Smooth muscle cell (in vitro differentiated cells): Measurements from ENCODE around the gene ZNF672. TPM values are rescaled to one million over a fixed set of nuclear protein-coding genes. Genes with fewer than 3 reads are reported as not detected.
"Not testable (repeated sequence)": the region's sequence is repeated elsewhere in the genome, so short reads cannot be mapped to it uniquely, and the experiment has no call there.

ENCODE experiments used
- DNase-seq: peaks from one replicate; lab custom pipeline; 2025; ENCODE audit not compliant: unreplicated experiment; lab: John Stamatoyannopoulos, UW
- H2AFZ ChIP-seq: fragments of 200-600 bp; sonication (generic); 2 replicates; pipeline ENCODE4 v1.6.0; 2016; ENCODE audit warnings: antibody characterized with exemption, low read depth, mild to moderate bottlenecking
- H3F3A ChIP-seq: fragments of 200-600 bp; sonication (generic); 2 replicates; pipeline ENCODE4 v1.6.0; 2017; ENCODE audit warnings: antibody characterized with exemption, low read depth
- H3K27ac ChIP-seq: fragments of 200-600 bp; sonication (generic); 2 replicates; pipeline ENCODE4 v1.5.1; 2016; ENCODE audit warnings: low read depth, mild to moderate bottlenecking
- H3K27me3 ChIP-seq: fragments of 200-600 bp; sonication (generic); 2 replicates; pipeline ENCODE4 v1.6.1; 2016; ENCODE audit warnings: low read depth, mild to moderate bottlenecking
- H3K36me3 ChIP-seq: fragments of 200-600 bp; sonication (generic); 2 replicates; pipeline ENCODE4 v1.5.1; 2016; ENCODE audit warnings: low read depth
- H3K4me1 ChIP-seq: fragments of 200-600 bp; sonication (generic); 2 replicates; pipeline ENCODE4 v1.5.1; 2016; ENCODE audit warnings: low read depth
- H3K4me2 ChIP-seq: fragments of 200-600 bp; sonication (generic); 2 replicates; pipeline ENCODE4 v1.6.0; 2016; ENCODE audit warnings: mild to moderate bottlenecking
- H3K4me3 ChIP-seq: fragments of 200-600 bp; sonication (generic); 2 replicates; pipeline ENCODE4 v1.5.1; 2016; ENCODE audit warnings: mild to moderate bottlenecking
- H3K79me2 ChIP-seq: fragments of 200-600 bp; sonication (generic); 2 replicates; pipeline ENCODE4 v1.6.0; 2016; ENCODE audit warnings: low read depth, mild to moderate bottlenecking
- H3K9ac ChIP-seq: fragments of 200-600 bp; sonication (generic); 2 replicates; pipeline ENCODE4 v1.6.0; 2016; ENCODE audit warnings: low read depth
- H3K9me3 ChIP-seq: fragments of 200-600 bp; sonication (generic); replicated peaks from 2 replicates; pipeline ENCODE4 v1.5.1; 2016; ENCODE audit warnings: low read depth
- H4K20me1 ChIP-seq: fragments of 200-600 bp; sonication (generic); 2 replicates; pipeline ENCODE4 v1.6.0; 2016; ENCODE audit warnings: low read depth
- CTCF ChIP-seq: fragments of 200-600 bp; sonication (generic); IDR thresholded peaks from 2 replicates; pipeline ENCODE4 v1.5.1; 2017; ENCODE audit warnings: borderline replicate concordance, mild to moderate bottlenecking, antibody characterized with exemption; ENCODE audit not compliant: insufficient read depth, poor library complexity, severe bottlenecking
- WGBS: methylation state at CpG from one replicate; pipeline ENCODE4 v1.1.7; 2016; ENCODE audit warnings: low lambda C conversion rate; 5-methylcytosine and 5-hydroxymethylcytosine counted together
- polyA plus RNA-seq: library from polyadenylated mRNA; unstranded; fragments of >200 nt; fragmentation: Nextera tagmentation; extraction: Ambion mirVana; gene quantifications from 2 replicates; pipeline ENCODE4 v1.2.1, GENCODE V29; 2016
- total RNA-seq: library from RNA; depleted of rRNA; stranded (reverse); fragments of >200 nt; gene quantifications from 2 replicates; pipeline ENCODE4 v1.2.3, GENCODE V29; 2014

The ZNF672 gene
- total RNA-seq (22.6 and 28.7 TPM in 2 replicates), polyA plus RNA-seq (20.1 and 25.8 TPM in 2 replicates)

GRCh38 chr1:248837781-248838356 is at the start of gene ZNF672:
TSS of gene ZNF672 (plus strand) at chr1:248838224. CDS start at chr1:248847275, 9,051 bp downstream.
- peak within 1 kb of the TSS; percentile 100 for H3K27ac ChIP-seq
- H2AFZ ChIP-seq = peak within 1 kb of the TSS; percentile 86
- H3F3A ChIP-seq = peaks cover 5% of the 10 kb centered on the region
- peak within 1 kb of the TSS; percentile 89 for H3K4me3 ChIP-seq
- peaks cover 12% of the 10 kb centered on the region for H3K4me1 ChIP-seq
- no peaks in the 10 kb centered on the region for H3K36me3 ChIP-seq
- H3K79me2 ChIP-seq = peaks cover 39% of the 10 kb centered on the region
- H4K20me1 ChIP-seq = peaks cover 33% of the 10 kb centered on the region
- under 1% methylated on average over 46 of the region's 48 CpGs for WGBS
- peak within 1 kb of the TSS; percentile 99 for H3K9ac ChIP-seq
- no peaks in the 10 kb centered on the region for H3K9me3 ChIP-seq
- H3K27me3 ChIP-seq = peaks cover 3% of the 10 kb centered on the region
- TF ChIP-seq CTCF = no peak
- H3K4me2 ChIP-seq = peak within 1 kb of the TSS; percentile 94
- DNase-seq = peak; percentile 89

DNA sequence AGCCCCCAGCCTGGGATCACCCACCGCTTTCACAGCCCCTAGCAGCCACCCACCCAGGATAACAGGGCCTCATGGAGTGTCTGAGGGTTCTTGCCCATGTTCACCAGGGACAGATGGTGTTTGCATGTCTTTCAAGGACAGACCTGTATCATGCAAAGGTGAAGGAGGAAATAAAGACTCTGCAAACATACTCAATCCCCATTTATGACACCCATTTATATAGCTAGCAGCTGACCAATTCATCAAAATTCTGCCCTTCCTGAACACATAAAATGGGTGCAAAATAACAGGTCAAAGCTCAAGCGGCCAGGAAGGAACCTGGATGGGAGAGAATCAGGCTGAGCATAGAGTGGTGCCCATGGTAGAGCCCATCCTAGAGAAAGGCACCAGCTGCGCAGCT is 49.7 kb upstream of the ZNF672 start:
- WGBS = 50% methylated on average over 3 of the region's 3 CpGs

GRCh38 chr1:248789337-248789736 is 48.7 kb upstream of the ZNF672 start:
- not testable (repeated sequence) for H3F3A ChIP-seq, H3K9ac ChIP-seq, H3K4me3 ChIP-seq, H3K9me3 ChIP-seq, H4K20me1 ChIP-seq, H3K79me2 ChIP-seq, DNase-seq, H3K27me3 ChIP-seq, H3K27ac ChIP-seq, H3K36me3 ChIP-seq, H3K4me2 ChIP-seq, H3K4me1 ChIP-seq, H2AFZ ChIP-seq
- WGBS = 55% methylated on average over 2 of the region's 2 CpGs

More for the DNA sequence above, 49.7 kb upstream of the ZNF672 start:
- Histone ChIP-seq H4K20me1 (no peaks in the 10 kb centered on the region), H3K9ac (no peak overlapping the region), H2AFZ (no peak overlapping the region), H3K4me3 (no peak overlapping the region), H3K9me3 (no peaks in the 10 kb centered on the region), H3K36me3 (no peaks in the 10 kb centered on the region), H3F3A (no peaks in the 10 kb centered on the region), H3K4me1 (no peaks in the 10 kb centered on the region), H3K4me2 (no peak overlapping the region), H3K27me3 (no peaks in the 10 kb centered on the region), H3K79me2 (no peaks in the 10 kb centered on the region), H3K27ac (no peak overlapping the region)
- no peak for DNase-seq
- no peak for TF ChIP-seq CTCF

GRCh38 chr1:248790456-248790855 is 47.6 kb upstream of the ZNF672 start:
- H3K79me2 ChIP-seq = no peaks in the 10 kb centered on the region
- TF ChIP-seq CTCF = no peak
- no peak overlapping the region for H2AFZ ChIP-seq
- no peaks in the 10 kb centered on the region for H3K27me3 ChIP-seq
- no peaks in the 10 kb centered on the region for H3F3A ChIP-seq
- H3K9ac ChIP-seq = no peak overlapping the region
- peaks cover 4% of the 10 kb centered on the region for H3K9me3 ChIP-seq
- no peak overlapping the region for H3K27ac ChIP-seq
- no peaks in the 10 kb centered on the region for H3K4me1 ChIP-seq
- no peak overlapping the region for H3K4me3 ChIP-seq
- no peaks in the 10 kb centered on the region for H3K36me3 ChIP-seq
- H3K4me2 ChIP-seq = no peak overlapping the region
- no peaks in the 10 kb centered on the region for H4K20me1 ChIP-seq
- DNase-seq = no peak
- WGBS = 63% methylated on average over 5 of the region's 5 CpGs
